BLaER1 treated with 17β-estradiol and CSF1 and Interleukin-3, amounts not matched to agents 10 nM and 100 nM (cell line): ENCODE results near the gene MORN1.

Source experiments
- H3K27ac ChIP-seq, 11 experiments: shearing (Covaris generic); formaldehyde crosslinking; 2 replicates each; pipeline ENCODE4 v1.8.1; 2022
- H3K27me3 ChIP-seq, 11 experiments: shearing (Covaris generic); formaldehyde crosslinking; 2 replicates each; pipeline ENCODE4 v1.8.1; 2022
- H3K36me3 ChIP-seq, 11 experiments: shearing (Covaris generic); formaldehyde crosslinking; 2 replicates each; pipeline ENCODE4 v1.8.1; 2022
- H3K4me1 ChIP-seq, 10 experiments: shearing (Covaris generic); formaldehyde crosslinking; 2 replicates each; pipeline ENCODE4 v1.8.1; 2022
- H3K4me2 ChIP-seq, 11 experiments: shearing (Covaris generic); formaldehyde crosslinking; 2 replicates each; pipeline ENCODE4 v1.8.1; 2022
- H3K4me3 ChIP-seq, 10 experiments: shearing (Covaris generic); formaldehyde crosslinking; 2 replicates each; pipeline ENCODE4 v1.8.1; 2022
- H3K9ac ChIP-seq, 11 experiments: shearing (Covaris generic); formaldehyde crosslinking; 2 replicates each; pipeline ENCODE4 v1.8.1; 2022
- H3K9me3 ChIP-seq, 11 experiments: shearing (Covaris generic); formaldehyde crosslinking; replicated peaks in 1 of 11; 2 replicates each; pipeline ENCODE4 v1.8.1; 2022
- H4K20me1 ChIP-seq, 11 experiments: shearing (Covaris generic); formaldehyde crosslinking; 2 replicates each; pipeline ENCODE4 v1.8.1; 2022
- Cebpa-rat ChIP-seq, 11 experiments: shearing (Covaris generic); IDR thresholded peaks; 2 replicates each; pipeline ENCODE4 v1.8.1; 2022

MORN1 gene

DNA sequence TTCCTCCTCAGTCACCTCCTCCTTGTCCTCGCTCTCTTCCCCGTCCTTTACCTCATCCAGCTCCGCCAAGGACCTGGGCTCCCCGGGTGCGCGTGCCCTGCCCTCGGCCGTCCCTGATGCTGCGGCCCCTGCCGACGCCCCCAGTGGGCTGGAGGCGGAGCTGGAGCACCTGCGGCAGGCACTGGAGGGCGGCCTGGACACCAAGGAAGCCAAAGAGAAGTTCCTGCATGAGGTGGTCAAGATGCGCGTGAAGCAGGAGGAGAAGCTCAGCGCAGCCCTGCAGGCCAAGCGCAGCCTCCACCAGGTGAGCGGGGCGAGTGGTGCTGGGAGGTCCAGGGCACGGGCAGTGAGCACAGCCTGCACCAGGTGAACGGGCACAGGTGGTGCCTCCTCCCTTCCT is 87.1 kb downstream of the MORN1 start:
- Histone ChIP-seq H3K9me3 (no peaks in the 10 kb centered on the region), H3K36me3 (peaks cover 34 to 70% (median 64%) of the 10 kb centered on the region in 11 experiments), H3K9ac (peak overlapping the region in 1 of 11 experiments; percentile 4; a peak in 2 of 22 replicates), H3K4me2 (peak overlapping the region; percentile 46 to 100 (median 95)), H4K20me1 (peaks cover 78 to 98% (median 95%) of the 10 kb centered on the region in 11 experiments), H3K4me3 (peak overlapping the region in 1 of 10 experiments; percentile 5; a peak in 2 of 20 replicates), H3K27ac (no peak overlapping the region), H3K27me3 (peaks cover 0 to 9% (median 0%) of the 10 kb centered on the region in 11 experiments; a peak in 3 of 22 replicates), H3K4me1 (peaks cover 72 to 96% (median 83%) of the 10 kb centered on the region in 10 experiments)
- no peak for TF ChIP-seq Cebpa-rat (IDR thresholded peaks at IDR 0.05)

GRCh38 chr1:2303781-2304180 is 87.6 kb downstream of the MORN1 start:
- peaks cover 79 to 98% (median 95%) of the 10 kb centered on the region in 11 experiments for H4K20me1 ChIP-seq
- H3K4me2 ChIP-seq: peak overlapping the region; percentile 49 to 100 (median 98); a peak in 20 of 22 replicates
- H3K36me3 ChIP-seq: peaks cover 32 to 64% (median 60%) of the 10 kb centered on the region in 11 experiments
- H3K27ac ChIP-seq: no peak overlapping the region
- no peak for TF ChIP-seq Cebpa-rat (IDR thresholded peaks at IDR 0.05)
- H3K4me1 ChIP-seq: peaks cover 77 to 98% (median 85%) of the 10 kb centered on the region in 10 experiments
- no peak overlapping the region for H3K4me3 ChIP-seq
- H3K9ac ChIP-seq: no peak overlapping the region
- no peaks in the 10 kb centered on the region for H3K9me3 ChIP-seq
- peaks cover 0 to 9% (median 0%) of the 10 kb centered on the region in 11 experiments; a peak in 3 of 22 replicates for H3K27me3 ChIP-seq

DNA sequence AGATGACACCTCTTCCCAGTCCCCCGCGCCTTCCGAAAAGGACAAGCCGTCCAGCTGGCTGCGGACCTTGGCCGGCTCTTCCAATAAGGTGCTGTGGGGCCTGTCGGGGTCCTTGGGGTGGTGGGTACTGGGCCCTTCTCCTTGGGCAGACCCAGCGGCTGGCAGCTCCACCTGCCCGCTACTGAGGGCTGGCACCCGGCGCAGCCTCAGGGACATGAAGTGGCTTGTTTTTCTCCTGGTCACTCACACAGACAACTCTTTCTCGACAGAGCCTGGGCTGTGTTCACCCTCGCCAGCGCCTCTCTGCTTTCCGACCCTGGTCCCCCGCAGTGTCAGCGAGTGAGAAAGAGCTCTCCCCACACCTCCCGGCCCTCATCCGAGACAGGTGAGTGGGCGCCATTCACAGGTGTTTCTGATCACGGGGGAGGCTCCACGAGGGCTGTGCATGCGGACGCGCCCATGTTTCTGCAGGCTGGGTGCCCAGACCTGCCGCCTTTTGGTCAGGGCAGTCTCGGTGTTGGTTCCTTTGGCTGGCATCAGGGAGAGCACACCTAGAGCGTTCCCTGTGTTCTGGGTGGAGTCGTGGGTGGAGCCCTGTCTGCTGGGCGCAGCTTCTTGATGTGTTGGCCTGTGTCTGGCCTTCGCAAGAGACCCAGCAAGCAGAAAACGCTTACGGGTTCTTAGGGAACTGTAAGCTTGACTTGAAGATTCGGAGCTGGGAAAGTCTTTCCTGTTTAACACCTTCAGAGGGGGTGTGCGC is 88.2 kb downstream of the MORN1 start:
- Histone ChIP-seq H3K9me3 (no peaks in the 10 kb centered on the region), H3K27ac (peak overlapping the region in 2 of 11 experiments; percentile 99 to 100; a peak in 3 of 22 replicates), H4K20me1 (peaks cover 79 to 98% (median 95%) of the 10 kb centered on the region in 11 experiments), H3K27me3 (peaks cover 0 to 9% (median 0%) of the 10 kb centered on the region in 11 experiments; a peak in 3 of 22 replicates), H3K9ac (peak overlapping the region in 4 of 11 experiments; percentile 27 to 90 (median 86); a peak in 3 of 22 replicates), H3K4me1 (peaks cover 80 to 98% (median 86%) of the 10 kb centered on the region in 10 experiments), H3K36me3 (peaks cover 31 to 62% (median 54%) of the 10 kb centered on the region in 11 experiments), H3K4me3 (no peak overlapping the region), H3K4me2 (peak overlapping the region; percentile 93 to 100 (median 99))
- no peak for TF ChIP-seq Cebpa-rat (IDR thresholded peaks at IDR 0.05)

- H3K9ac ChIP-seq: peak overlapping the region; percentile 67 to 95 (median 90); a peak in 20 of 22 replicates
- peak overlapping the region; percentile 93 to 100 (median 99) for H3K4me2 ChIP-seq
- peaks cover 0 to 9% (median 0%) of the 10 kb centered on the region in 11 experiments; a peak in 3 of 22 replicates for H3K27me3 ChIP-seq
- H3K4me3 ChIP-seq: peak overlapping the region in 7 of 10 experiments; percentile 7 to 63 (median 50); a peak in 5 of 20 replicates
- peaks cover 80 to 98% (median 88%) of the 10 kb centered on the region in 10 experiments for H3K4me1 ChIP-seq
- peaks cover 29 to 62% (median 48%) of the 10 kb centered on the region in 11 experiments for H3K36me3 ChIP-seq
- no peaks in the 10 kb centered on the region for H3K9me3 ChIP-seq
- TF ChIP-seq Cebpa-rat (IDR thresholded peaks at IDR 0.05): no peak
- H3K27ac ChIP-seq: peak overlapping the region; percentile 80 to 100 (median 97); a peak in 20 of 22 replicates
- peaks cover 83 to 98% (median 95%) of the 10 kb centered on the region in 11 experiments for H4K20me1 ChIP-seq
These were observed 88.9 kb downstream of the MORN1 start for GRCh38 chr1:2302292-2302925.

DNA sequence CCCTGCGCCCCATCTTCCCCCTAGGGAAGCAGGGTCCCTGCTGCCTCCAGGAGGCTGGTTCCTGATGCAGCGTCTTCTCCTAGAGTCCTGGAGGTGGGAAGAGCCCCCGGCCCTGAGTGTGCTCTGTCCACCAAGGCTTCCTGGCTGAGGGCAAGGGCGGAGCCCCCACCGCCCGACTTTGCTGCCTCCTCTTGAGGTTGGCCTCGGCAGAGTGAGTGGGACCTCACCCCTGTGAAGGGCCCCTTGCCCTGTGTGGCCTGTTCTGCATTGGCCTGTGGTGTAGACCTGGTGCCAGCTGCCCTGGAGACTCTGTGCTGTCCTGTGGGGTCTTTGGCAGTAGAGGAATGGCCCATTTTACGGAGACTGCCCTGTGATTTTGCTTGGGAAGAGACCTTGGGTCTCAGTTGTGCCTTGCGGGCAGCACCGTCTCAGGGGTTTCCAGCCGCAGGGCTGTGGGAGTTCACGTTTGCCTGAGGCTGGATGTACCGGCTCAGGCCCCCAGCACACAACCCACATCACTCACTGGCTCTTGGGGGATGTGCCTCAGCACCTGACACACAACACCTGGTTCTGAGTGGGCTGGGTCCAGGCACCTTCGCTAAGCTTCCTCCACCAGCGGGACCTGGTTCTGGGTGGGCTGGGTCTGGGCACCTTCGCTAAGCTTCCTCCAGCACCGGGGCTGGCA is 89.6 kb downstream of the MORN1 start:
- H3K27ac ChIP-seq: peak overlapping the region; percentile 80 to 100 (median 97)
- peaks cover 77 to 100% (median 91%) of the 10 kb centered on the region in 10 experiments for H3K4me1 ChIP-seq

DNA sequence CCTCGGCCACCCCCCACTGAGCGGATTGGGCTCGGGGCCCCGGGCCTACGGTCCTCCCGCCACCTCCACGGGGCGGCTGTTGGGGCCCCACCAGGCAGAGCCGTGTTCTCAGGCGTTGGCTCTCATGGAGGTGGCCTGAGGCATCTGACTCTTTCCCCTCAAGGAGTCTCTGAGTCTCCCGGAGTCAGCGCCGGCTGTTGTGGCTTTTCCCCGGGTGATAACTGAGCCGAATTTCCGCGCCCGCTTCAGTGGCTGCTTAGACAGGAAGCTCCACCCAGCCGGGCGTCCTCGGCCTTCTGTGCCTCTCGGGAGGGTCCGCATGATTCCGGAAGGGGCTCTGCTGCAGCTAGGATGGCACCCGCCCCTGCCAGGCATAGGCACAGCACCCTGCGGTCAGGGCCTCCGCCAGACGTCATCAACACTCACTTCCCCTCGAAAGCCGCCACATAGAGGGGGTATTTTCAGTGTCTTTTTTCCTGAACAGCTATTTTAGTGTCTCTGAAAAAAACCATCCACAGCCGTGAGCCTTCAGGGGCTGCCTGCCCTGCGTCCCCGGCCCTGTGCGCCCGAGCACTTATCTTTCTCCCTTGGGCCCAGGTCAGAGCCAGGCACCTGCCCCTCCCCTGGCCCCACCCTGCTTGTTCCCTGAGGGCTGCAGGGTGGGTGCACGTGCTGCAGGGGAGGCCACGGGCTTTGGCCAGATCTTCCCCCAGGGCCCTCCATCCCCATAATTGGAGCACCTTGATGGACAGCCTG is 90.3 kb downstream of the MORN1 start:
- Histone ChIP-seq H3K4me2 (peak overlapping the region; percentile 93 to 100 (median 99)), H3K9me3 (no peaks in the 10 kb centered on the region), H3K4me3 (peak overlapping the region; percentile 49 to 64 (median 56)), H3K9ac (peak overlapping the region; percentile 85 to 95 (median 91)), H3K4me1 (peaks cover 75 to 100% (median 97%) of the 10 kb centered on the region in 10 experiments), H3K27me3 (peaks cover 0 to 14% (median 0%) of the 10 kb centered on the region in 11 experiments; a peak in 3 of 22 replicates), H3K36me3 (peaks cover 16 to 62% (median 36%) of the 10 kb centered on the region in 11 experiments), H4K20me1 (peaks cover 90 to 98% (median 96%) of the 10 kb centered on the region in 11 experiments), H3K27ac (peak overlapping the region; percentile 93 to 100 (median 97))
- TF ChIP-seq Cebpa-rat (IDR thresholded peaks at IDR 0.05): no peak

More for the DNA sequence above, 89.6 kb downstream of the MORN1 start:
- no peak for TF ChIP-seq Cebpa-rat (IDR thresholded peaks at IDR 0.05)
- H3K9me3 ChIP-seq: no peaks in the 10 kb centered on the region
- peaks cover 23 to 62% (median 43%) of the 10 kb centered on the region in 11 experiments for H3K36me3 ChIP-seq
- H3K9ac ChIP-seq: peak overlapping the region; percentile 67 to 95 (median 90)
- H4K20me1 ChIP-seq: peaks cover 87 to 98% (median 96%) of the 10 kb centered on the region in 11 experiments
- peak overlapping the region; percentile 21 to 63 (median 50); a peak in 18 of 20 replicates for H3K4me3 ChIP-seq
- peak overlapping the region; percentile 93 to 100 (median 99) for H3K4me2 ChIP-seq
- peaks cover 0 to 9% (median 0%) of the 10 kb centered on the region in 11 experiments; a peak in 3 of 22 replicates for H3K27me3 ChIP-seq

DNA sequence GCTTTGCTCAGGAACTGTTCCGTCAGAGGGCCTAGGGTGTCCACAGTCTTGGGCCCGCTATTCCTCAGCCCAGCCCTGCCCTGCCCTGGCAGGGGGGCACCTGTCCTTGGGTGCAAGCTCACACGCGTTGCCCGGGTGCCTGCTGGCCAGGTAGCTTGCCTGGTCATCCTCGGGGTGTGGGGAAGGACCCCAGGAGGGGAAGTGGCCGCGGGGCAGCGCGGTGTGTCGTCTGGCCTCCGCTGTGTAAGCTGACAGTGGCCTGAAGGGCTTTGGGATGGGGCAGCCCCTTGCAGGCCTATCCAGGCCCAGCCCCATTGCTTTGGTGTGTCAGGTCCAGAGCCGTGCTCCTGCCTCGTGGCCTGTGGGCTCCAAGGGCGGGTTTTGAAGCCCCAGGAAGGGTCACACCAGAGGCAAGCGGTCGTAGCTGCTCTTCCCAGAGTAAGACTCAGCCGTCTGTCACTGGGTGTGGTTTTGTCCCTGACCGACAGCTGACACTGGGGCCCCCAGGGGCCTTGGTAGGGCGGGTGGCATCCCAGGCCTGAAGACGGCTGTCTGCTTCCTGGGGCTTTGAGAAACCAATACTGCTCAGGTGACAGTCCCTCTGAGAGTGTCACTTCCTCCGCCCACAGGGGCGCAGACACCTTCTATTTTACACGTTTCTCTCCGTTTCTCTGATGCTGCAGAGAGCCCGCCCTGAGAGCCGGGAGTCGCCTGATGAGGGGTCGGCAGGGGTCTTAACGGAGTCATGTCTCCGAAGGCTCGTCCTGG is 91.2 kb downstream of the MORN1 start:
- Histone ChIP-seq H3K27me3 (peaks cover 0 to 18% (median 0%) of the 10 kb centered on the region in 11 experiments; a peak in 5 of 22 replicates), H3K9ac (peak overlapping the region; percentile 85 to 95 (median 91)), H4K20me1 (peaks cover 90 to 98% (median 96%) of the 10 kb centered on the region in 11 experiments), H3K9me3 (no peaks in the 10 kb centered on the region), H3K36me3 (peaks cover 9 to 62% (median 28%) of the 10 kb centered on the region in 11 experiments; a peak in 21 of 22 replicates), H3K4me3 (peak overlapping the region; percentile 49 to 64 (median 56)), H3K27ac (peak overlapping the region; percentile 93 to 100 (median 97)), H3K4me2 (peak overlapping the region; percentile 93 to 100 (median 99)), H3K4me1 (peaks cover 70 to 100% (median 97%) of the 10 kb centered on the region in 10 experiments)
- no peak for TF ChIP-seq Cebpa-rat (IDR thresholded peaks at IDR 0.05)
